Measurements from ENCODE around the gene FBXL17. TPM values are rescaled to one million over a fixed set of nuclear protein-coding genes. Genes with fewer than 3 reads are reported as not detected.

The FBXL17 gene
- polyA plus RNA-seq, 1 of the 3 experiments (the other 2 are of a cell fraction), result 4.4 TPM

- no peak overlapping the region for H3K4me2 ChIP-seq
- TF ChIP-seq RCOR1 (IDR thresholded peaks at IDR 0.05; ENCODE audit: low read length) (no peak), JUND (IDR thresholded peaks at IDR 0.05) (no peak)
- H3F3A ChIP-seq (replicated peaks; ENCODE audit: insufficient read depth), result peaks cover 7% of the 10 kb centered on the region
- H2AFZ ChIP-seq (ENCODE audit: low read depth), result no peak overlapping the region
- ChIA-PET CTCF (interaction anchor here (0.7 to 1.0 kb wide), 3 partner anchors 34 to 60 kb away, joined by 3 to 4 read pairs (median 3); no protein-coding TSS in a partner anchor), POLR2A (no interaction called here)
- no peaks in the 10 kb centered on the region for H3K27me3 ChIP-seq (ENCODE audit: insufficient read depth)
- no peak overlapping the region for H3K4me3 ChIP-seq (ENCODE audit: low read depth in 2 of 2, low read length in 1 of 2)
- H3K9ac ChIP-seq, result no peak overlapping the region
- H3K4me1 ChIP-seq (ENCODE audit: control insufficient read depth in 1 of 2, insufficient read depth in 2 of 2, low read depth in 1 of 2, low read length in 1 of 2), result no peaks in the 10 kb centered on the region; a peak in 1 of 4 replicates
- no peaks in the 10 kb centered on the region for H3K79me2 ChIP-seq (ENCODE audit: insufficient read depth)
- 91% methylated on average over 3 of the region's 3 CpGs for WGBS (ENCODE audit: low lambda C conversion rate)
- no peak for DNase-seq
- no peaks in the 10 kb centered on the region for H3K9me3 ChIP-seq
- H4K20me1 ChIP-seq (ENCODE audit: insufficient read depth), result no peaks in the 10 kb centered on the region
- H3K27ac ChIP-seq (ENCODE audit: low read depth in 2 of 2, low read length in 1 of 2), result no peak overlapping the region
- no peaks in the 10 kb centered on the region; the same call in 1 of the 2 replicates for H3K9me2 ChIP-seq
- H3K36me3 ChIP-seq (replicated peaks in 1 of 2; ENCODE audit: control insufficient read depth in 1 of 2, insufficient read depth in 2 of 2, low read length in 1 of 2), result peaks cover 2 to 7% of the 10 kb centered on the region in 2 experiments
These were observed 70.2 kb downstream of the FBXL17 start for GRCh38 chr5:108311682-108312081.

DNA sequence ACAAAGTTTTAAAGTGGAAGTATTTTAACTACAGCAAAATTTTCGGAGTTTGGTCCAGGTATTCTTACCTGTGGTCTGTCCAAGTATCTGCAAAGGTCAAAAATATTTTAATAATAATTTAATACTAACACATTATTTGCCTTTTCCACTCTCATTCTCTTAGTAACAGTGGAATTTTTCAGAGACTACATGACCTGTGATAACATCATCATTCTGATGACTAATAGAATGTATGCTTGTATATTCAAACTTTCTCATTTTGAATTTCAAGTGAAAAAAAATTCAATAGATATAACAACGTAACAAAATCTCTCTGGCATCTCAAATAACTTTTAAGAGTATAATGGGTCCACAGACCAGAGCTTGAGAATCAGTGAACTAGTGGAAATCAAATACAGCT, 78.3 kb downstream of the FBXL17 start:
- WGBS (ENCODE audit: low lambda C conversion rate), result 44% methylated on average over 2 of the region's 2 CpGs
- TF ChIP-seq EP300 (IDR thresholded peaks at IDR 0.05; ENCODE audit: borderline replicate concordance in 1 of 2, low read depth in 1 of 2, low read length in 1 of 2) (no peak), FOSL2 (IDR thresholded peaks at IDR 0.05; ENCODE audit: borderline replicate concordance, low read depth) (peak; percentile 41; the same call in 1 of the 2 replicates), JUND (IDR thresholded peaks at IDR 0.05) (peak; percentile 44; the same call in 1 of the 2 replicates)
- no peak overlapping the region for H2AFZ ChIP-seq (ENCODE audit: low read depth)
- H3K27me3 ChIP-seq (ENCODE audit: insufficient read depth), result no peaks in the 10 kb centered on the region
- H3K9me2 ChIP-seq, result no peaks in the 10 kb centered on the region
- ChIA-PET POLR2A (no interaction called here), CTCF (interaction anchor here (0.5 kb wide), 1 partner anchor 43 kb away, joined by 3 read pairs; no protein-coding TSS in a partner anchor)
- H3F3A ChIP-seq (replicated peaks; ENCODE audit: insufficient read depth), result peaks cover 36% of the 10 kb centered on the region
- H3K27ac ChIP-seq (ENCODE audit: low read depth in 2 of 2, low read length in 1 of 2), result peak overlapping the region in 1 of 2 experiments; percentile 56; a peak in 2 of 4 replicates
- no peaks in the 10 kb centered on the region for H3K9me3 ChIP-seq
- H3K4me1 ChIP-seq (ENCODE audit: control insufficient read depth in 1 of 2, insufficient read depth in 2 of 2, low read depth in 1 of 2, low read length in 1 of 2), result no peaks in the 10 kb centered on the region; a peak in 1 of 4 replicates
- no peak overlapping the region for H3K4me3 ChIP-seq (ENCODE audit: low read depth in 2 of 2, low read length in 1 of 2)
- peak overlapping the region; percentile 42; the same call in 1 of the 2 replicates for H3K4me2 ChIP-seq
- H3K9ac ChIP-seq, result no peak overlapping the region
- H4K20me1 ChIP-seq (ENCODE audit: insufficient read depth), result no peaks in the 10 kb centered on the region
- H3K36me3 ChIP-seq (replicated peaks in 1 of 2; ENCODE audit: control insufficient read depth in 1 of 2, insufficient read depth in 2 of 2, low read length in 1 of 2), result peaks cover 2 to 7% of the 10 kb centered on the region in 2 experiments
- H3K79me2 ChIP-seq (ENCODE audit: insufficient read depth), result no peaks in the 10 kb centered on the region
- DNase-seq, result no peak

- no peak overlapping the region for H3K9ac ChIP-seq
- POLR2A ChIA-PET, result no interaction called here
These were observed 78.8 kb downstream of the FBXL17 start for GRCh38 chr5:108303086-108303485.

More at GRCh38 chr5:108303086-108303485, 78.8 kb downstream of the FBXL17 start:
- Histone ChIP-seq H2AFZ (ENCODE audit: low read depth) (no peak overlapping the region), H3K4me2 (peak overlapping the region; percentile 42; the same call in 1 of the 2 replicates), H3K27me3 (ENCODE audit: insufficient read depth) (no peaks in the 10 kb centered on the region), H3K79me2 (ENCODE audit: insufficient read depth) (no peaks in the 10 kb centered on the region), H3K9me2 (no peaks in the 10 kb centered on the region), H3K4me3 (ENCODE audit: low read depth in 2 of 2, low read length in 1 of 2) (no peak overlapping the region), H4K20me1 (ENCODE audit: insufficient read depth) (no peaks in the 10 kb centered on the region), H3K4me1 (ENCODE audit: control insufficient read depth in 1 of 2, insufficient read depth in 2 of 2, low read depth in 1 of 2, low read length in 1 of 2) (no peaks in the 10 kb centered on the region; a peak in 1 of 4 replicates), H3K27ac (ENCODE audit: low read depth in 2 of 2, low read length in 1 of 2) (peak overlapping the region in 1 of 2 experiments; percentile 56; a peak in 2 of 4 replicates), H3K36me3 (replicated peaks in 1 of 2; ENCODE audit: control insufficient read depth in 1 of 2, insufficient read depth in 2 of 2, low read length in 1 of 2) (peaks cover 2 to 7% of the 10 kb centered on the region in 2 experiments), H3K9me3 (no peaks in the 10 kb centered on the region), H3F3A (replicated peaks; ENCODE audit: insufficient read depth) (peaks cover 36% of the 10 kb centered on the region)
- CTCF ChIA-PET, result no interaction called here
- WGBS (ENCODE audit: low lambda C conversion rate), result 90% methylated on average over 1 of the region's 1 CpG
- TF ChIP-seq EP300 (IDR thresholded peaks at IDR 0.05; ENCODE audit: borderline replicate concordance in 1 of 2, low read depth in 1 of 2, low read length in 1 of 2) (no peak), CHD2 (IDR thresholded peaks at IDR 0.05; ENCODE audit: low read length, partially characterized antibody) (no peak), RFX5 (IDR thresholded peaks at IDR 0.05; ENCODE audit: low read length) (no peak), RXRA (IDR thresholded peaks at IDR 0.05; ENCODE audit: borderline replicate concordance, low read depth) (no peak), TCF12 (IDR thresholded peaks at IDR 0.05) (no peak), ELF1 (IDR thresholded peaks at IDR 0.05) (no peak), CTCF (IDR thresholded peaks at IDR 0.05) (no peak), FOXJ3 (CRISPR knock-in tag; IDR thresholded peaks at IDR 0.05) (no peak), TAF1 (IDR thresholded peaks at IDR 0.05; ENCODE audit: borderline replicate concordance, low read depth, low read length) (no peak)
- TF ChIP-seq, protein P1, sequence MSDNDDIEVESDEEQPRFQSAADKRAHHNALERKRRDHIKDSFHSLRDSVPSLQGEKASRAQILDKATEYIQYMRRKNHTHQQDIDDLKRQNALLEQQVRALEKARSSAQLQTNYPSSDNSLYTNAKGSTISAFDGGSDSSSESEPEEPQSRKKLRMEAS (IDR thresholded peaks at IDR 0.05; ENCODE audit: low read depth), result no peak
- TF ChIP-seq, protein P2, sequence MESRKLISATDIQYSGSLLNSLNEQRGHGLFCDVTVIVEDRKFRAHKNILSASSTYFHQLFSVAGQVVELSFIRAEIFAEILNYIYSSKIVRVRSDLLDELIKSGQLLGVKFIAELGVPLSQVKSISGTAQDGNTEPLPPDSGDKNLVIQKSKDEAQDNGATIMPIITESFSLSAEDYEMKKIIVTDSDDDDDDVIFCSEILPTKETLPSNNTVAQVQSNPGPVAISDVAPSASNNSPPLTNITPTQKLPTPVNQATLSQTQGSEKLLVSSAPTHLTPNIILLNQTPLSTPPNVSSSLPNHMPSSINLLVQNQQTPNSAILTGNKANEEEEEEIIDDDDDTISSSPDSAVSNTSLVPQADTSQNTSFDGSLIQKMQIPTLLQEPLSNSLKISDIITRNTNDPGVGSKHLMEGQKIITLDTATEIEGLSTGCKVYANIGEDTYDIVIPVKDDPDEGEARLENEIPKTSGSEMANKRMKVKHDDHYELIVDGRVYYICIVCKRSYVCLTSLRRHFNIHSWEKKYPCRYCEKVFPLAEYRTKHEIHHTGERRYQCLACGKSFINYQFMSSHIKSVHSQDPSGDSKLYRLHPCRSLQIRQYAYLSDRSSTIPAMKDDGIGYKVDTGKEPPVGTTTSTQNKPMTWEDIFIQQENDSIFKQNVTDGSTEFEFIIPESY (IDR thresholded peaks at IDR 0.05; ENCODE audit: borderline replicate concordance, low read depth), result no peak
- DNase-seq, result no peak

Measured in SK-N-SH (cell line).